ENCODE data around the gene MTCP1.

MTCP1 gene

GRCh38 chrX:155094468-155095061, 23.6 kb upstream of the MTCP1 start:
- ChIA-PET CTCF (interaction anchor here (0.7 to 2.9 kb wide), 9 partner anchors 8 to 122 kb away, joined by 3 to 16 read pairs (median 3); partner anchors contain the start of gene VBP1), POLR2A (no interaction called here)
- peak; percentile 29 for TF ChIP-seq CTCF (IDR thresholded peaks at IDR 0.05; ENCODE audit: control extremely low read depth, extremely low read depth, low read depth, missing control alignments)
- DNase-seq (ENCODE audit: extremely low spot score): no peak

- no peak for TF ChIP-seq CTCF (IDR thresholded peaks at IDR 0.05; ENCODE audit: control extremely low read depth, extremely low read depth, low read depth, missing control alignments)
- no peak for DNase-seq (ENCODE audit: extremely low spot score)
- ChIA-PET POLR2A (no interaction called here), CTCF (interaction anchor here (0.9 to 2.3 kb wide), 4 partner anchors 8 to 179 kb away, joined by 3 to 7 read pairs (median 4); no protein-coding TSS in a partner anchor)
Observed at GRCh38 chrX:155086961-155087735, 16.2 kb upstream of the MTCP1 start.

GRCh38 chrX:155086202-155086840, 15.4 kb upstream of the MTCP1 start:
- no peak for DNase-seq (ENCODE audit: extremely low spot score)

GRCh38 chrX:155071694-155072280, 851 bp upstream of the MTCP1 start:
- CTCF ChIA-PET: no interaction called here
- DNase-seq (ENCODE audit: extremely low spot score): no peak
- no peak for TF ChIP-seq CTCF (IDR thresholded peaks at IDR 0.05; ENCODE audit: control extremely low read depth, extremely low read depth, low read depth, missing control alignments)
- POLR2A ChIA-PET: no interaction called here

More at GRCh38 chrX:155086202-155086840, 15.4 kb upstream of the MTCP1 start:
- POLR2A ChIA-PET: no interaction called here
- peak; percentile 36 for TF ChIP-seq CTCF (IDR thresholded peaks at IDR 0.05; ENCODE audit: control extremely low read depth, extremely low read depth, low read depth, missing control alignments)
- CTCF ChIA-PET: interaction anchor here (0.7 to 2.3 kb wide), 7 partner anchors 9 to 210 kb away, joined by 3 to 7 read pairs (median 3); no protein-coding TSS in a partner anchor

- TF ChIP-seq CTCF (IDR thresholded peaks at IDR 0.05; ENCODE audit: control extremely low read depth, extremely low read depth, low read depth, missing control alignments): no peak
- ChIA-PET POLR2A (no interaction called here), CTCF (interaction anchor here (1.0 kb wide), 2 partner anchors 44 to 153 kb away, joined by 3 read pairs; partner anchors contain the start of gene FUNDC2)
- no peak for DNase-seq (ENCODE audit: extremely low spot score)
Observed at GRCh38 chrX:155070663-155070974, 317 bp downstream of the MTCP1 start.

- CTCF ChIA-PET: interaction anchor here (1.0 kb wide), 2 partner anchors 43 to 152 kb away, joined by 3 read pairs; partner anchors contain the start of gene FUNDC2
- no peak for TF ChIP-seq CTCF (IDR thresholded peaks at IDR 0.05; ENCODE audit: control extremely low read depth, extremely low read depth, low read depth, missing control alignments)
- no peak for DNase-seq (ENCODE audit: extremely low spot score)
- POLR2A ChIA-PET: no interaction called here
Observed at GRCh38 chrX:155070038-155070437, 898 bp downstream of the MTCP1 start.

All from GM10248 (cell line).